Epithelial cell of proximal tubule (primary cell): Measurements from ENCODE around the gene TMEM14B. TPM values are rescaled to one million over a fixed set of nuclear protein-coding genes. Genes with fewer than 3 reads are reported as not detected.
"Not testable (repeated sequence)": the region's sequence is repeated elsewhere in the genome, so short reads cannot be mapped to it uniquely, and the experiment has no call there.

Experiments
- DNase-seq: peaks from one replicate; pipeline ENCODE4 v3.0.0-alpha.2; 2011; ENCODE audit warnings: low read depth
- H3K4me3 ChIP-seq: 2 replicates; pipeline ENCODE4 v1.5.1; 2011; ENCODE audit warnings: low read depth, mild to moderate bottlenecking, low read length
- total RNA-seq: library from RNA; depleted of rRNA; stranded (reverse); fragments of >200 nt; gene quantifications from 2 replicates; pipeline ENCODE4 v1.2.3, GENCODE V29; 2015
- TF ChIP-seq, protein P1 (sequence below): conservative IDR thresholded peaks from 2 replicates; pipeline ENCODE4 v1.5.1; 2012; ENCODE audit warnings: low read depth, mild to moderate bottlenecking, low read length

The TMEM14B gene
- total RNA-seq, 1 donor from 2014 or later = 240 TPM

DNA sequence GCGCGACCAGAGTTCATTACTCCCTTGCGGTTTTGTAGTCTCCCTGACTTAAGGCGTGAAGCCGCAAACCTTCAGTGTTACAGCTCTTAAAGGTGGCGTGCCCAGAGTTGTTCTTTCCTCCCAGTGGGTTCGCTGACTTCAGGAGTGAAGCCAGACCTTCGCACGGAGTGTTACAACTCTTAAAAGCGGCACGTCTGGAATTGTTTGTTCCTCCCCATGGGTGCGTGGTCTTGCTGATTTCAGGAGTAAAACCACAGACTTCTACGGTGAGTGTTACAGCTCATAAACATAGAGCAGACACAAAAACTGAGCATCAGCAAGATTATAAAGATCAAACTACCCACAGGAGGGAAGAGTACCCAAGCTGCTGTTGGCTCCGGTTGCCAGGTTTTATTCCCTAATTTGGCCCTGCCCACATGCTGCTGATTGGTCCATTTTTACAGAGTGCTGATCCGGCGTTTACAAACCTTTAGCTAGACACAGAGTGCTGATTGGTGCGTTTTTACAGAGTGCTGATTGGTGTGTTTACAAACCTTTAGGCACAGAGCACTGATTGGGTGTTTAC lies 14.4 kb upstream of the TMEM14B start:
- DNase-seq = no peak
- TF ChIP-seq, protein P1, sequence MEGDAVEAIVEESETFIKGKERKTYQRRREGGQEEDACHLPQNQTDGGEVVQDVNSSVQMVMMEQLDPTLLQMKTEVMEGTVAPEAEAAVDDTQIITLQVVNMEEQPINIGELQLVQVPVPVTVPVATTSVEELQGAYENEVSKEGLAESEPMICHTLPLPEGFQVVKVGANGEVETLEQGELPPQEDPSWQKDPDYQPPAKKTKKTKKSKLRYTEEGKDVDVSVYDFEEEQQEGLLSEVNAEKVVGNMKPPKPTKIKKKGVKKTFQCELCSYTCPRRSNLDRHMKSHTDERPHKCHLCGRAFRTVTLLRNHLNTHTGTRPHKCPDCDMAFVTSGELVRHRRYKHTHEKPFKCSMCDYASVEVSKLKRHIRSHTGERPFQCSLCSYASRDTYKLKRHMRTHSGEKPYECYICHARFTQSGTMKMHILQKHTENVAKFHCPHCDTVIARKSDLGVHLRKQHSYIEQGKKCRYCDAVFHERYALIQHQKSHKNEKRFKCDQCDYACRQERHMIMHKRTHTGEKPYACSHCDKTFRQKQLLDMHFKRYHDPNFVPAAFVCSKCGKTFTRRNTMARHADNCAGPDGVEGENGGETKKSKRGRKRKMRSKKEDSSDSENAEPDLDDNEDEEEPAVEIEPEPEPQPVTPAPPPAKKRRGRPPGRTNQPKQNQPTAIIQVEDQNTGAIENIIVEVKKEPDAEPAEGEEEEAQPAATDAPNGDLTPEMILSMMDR = no peak
- H3K4me3 ChIP-seq = no peak overlapping the region

DNA sequence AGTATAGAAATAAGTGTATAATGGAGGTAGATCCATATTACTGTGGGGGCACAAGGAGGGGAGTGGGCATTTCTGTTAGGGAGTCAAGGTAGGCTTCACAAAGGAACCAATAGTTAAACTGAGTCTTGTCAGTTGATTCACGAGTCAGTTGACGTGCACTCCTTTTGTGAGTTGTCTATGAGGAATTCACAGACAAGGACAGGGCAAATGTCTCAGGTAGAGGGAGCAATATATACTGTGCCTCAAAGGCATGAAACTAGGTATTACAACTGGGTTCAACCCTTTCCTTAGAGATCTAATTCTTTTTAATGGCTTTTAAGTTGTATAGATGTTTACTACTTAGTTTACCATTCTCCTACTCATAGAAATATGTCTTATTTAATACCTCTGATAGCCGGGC lies 13.7 kb upstream of the TMEM14B start:
- TF ChIP-seq, protein P1 = no peak
- no peak for DNase-seq
- no peak overlapping the region for H3K4me3 ChIP-seq

DNA sequence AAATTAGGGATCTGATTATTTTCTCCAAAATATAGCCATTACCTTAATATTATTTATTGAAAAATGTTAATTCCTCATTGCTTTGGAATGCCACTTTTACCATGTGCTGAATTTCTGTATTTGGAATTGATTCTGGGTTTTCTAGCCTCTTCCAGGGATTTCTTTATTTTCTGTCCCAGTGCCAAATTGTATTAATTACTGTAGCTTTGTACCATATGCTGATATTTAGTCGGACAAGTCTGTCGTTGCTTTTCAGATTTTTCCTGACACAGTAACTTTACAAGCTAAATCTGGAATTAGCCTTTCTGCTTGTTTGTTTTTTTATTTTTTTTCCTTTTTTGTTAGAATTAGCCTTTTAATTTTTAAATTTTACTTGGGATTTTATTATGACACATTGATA lies 10.9 kb upstream of the TMEM14B start:
- H3K4me3 ChIP-seq = no peak overlapping the region
- DNase-seq = no peak
- TF ChIP-seq, protein P1 = no peak

DNA sequence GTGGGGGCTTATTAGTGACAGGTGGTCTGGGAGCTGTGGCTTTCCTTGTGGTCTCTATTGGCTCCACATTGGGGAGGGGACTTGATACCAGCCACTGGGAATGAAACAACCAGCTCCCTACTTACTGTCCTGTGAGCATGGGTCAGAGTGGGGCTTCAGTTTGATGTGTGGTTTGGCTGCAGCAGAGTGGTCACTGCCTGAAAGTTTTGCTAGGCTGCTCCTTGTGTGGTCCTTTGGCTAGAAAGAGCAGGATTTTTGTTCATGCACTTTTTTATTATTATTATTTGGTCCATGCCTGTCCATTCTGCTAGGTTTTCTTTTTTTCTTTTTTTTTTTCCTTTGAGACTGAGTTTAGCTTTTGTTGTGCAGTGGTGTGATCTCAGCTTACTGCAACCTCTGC lies 7.5 kb upstream of the TMEM14B start:
- no peak overlapping the region for H3K4me3 ChIP-seq
- DNase-seq = no peak
- TF ChIP-seq, protein P1 = no peak

DNA sequence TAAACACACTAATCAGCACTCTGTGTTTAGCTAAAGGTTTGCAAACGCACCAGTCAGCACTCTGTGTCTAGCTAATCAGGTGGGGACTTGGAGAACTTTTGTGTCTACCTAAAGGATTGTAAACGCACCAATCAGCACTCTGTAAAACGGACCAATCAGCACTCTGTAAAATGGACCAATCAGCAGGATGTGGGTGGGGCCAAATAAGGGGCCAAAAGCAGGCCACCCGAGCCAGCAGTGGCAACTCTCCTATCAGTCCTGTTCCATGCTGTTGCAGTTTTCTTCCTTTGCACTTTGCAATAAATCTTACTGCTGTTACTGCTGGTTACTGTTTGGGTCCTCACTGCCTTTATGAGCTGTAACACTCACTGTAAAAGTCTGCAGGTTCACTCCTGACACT lies 6.0 kb upstream of the TMEM14B start:
- not testable (repeated sequence) for H3K4me3 ChIP-seq, DNase-seq

DNA sequence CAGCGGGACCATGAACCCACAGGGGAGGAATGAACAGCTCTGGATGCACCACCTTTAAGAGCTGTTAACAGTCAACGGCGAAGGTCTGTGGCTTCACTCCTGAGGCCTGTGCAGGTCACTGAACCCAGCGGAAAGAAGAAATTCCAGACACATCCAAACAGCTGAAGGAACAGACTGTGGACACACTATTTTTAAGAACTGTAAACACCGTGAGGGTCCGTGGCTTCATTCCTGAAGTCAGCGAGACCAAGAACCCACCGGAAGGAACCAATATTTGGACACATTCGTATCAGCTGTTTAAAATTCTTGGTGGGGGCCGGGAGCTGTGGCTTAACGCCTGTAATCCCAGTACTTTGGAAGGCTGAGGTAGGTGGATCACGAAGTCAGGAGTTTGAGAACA lies 5.4 kb upstream of the TMEM14B start:
- no peak overlapping the region for H3K4me3 ChIP-seq
- TF ChIP-seq, protein P1 = no peak
- DNase-seq = no peak

DNA sequence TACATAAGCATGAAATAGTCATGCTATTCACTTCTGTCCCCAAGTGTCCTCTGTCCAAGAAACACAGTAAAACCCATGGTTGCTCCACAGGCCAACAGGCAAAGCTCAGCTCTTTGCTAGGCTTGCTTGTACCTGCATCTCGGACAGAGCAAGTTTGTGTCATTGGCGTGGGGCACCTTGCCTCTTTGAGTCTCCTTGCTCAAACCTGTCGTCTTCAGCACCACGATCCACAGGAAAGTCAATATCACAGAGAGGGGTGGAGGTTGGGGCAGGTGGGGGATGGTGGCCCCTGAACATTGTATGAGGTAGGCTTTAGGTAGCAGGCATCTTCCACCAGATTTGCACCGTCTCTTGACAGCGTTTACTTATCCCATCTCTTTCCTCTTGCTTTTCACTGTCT lies 4.1 kb upstream of the TMEM14B start:
- no peak overlapping the region for H3K4me3 ChIP-seq
- no peak for DNase-seq
- TF ChIP-seq, protein P1 = no peak
